GM20000 (cell line): Measurements from ENCODE around the gene LETM1.

Experiments
- DNase-seq: peaks from one replicate; pipeline ENCODE4 v3.0.0; 2012; ENCODE audit warnings: low spot score
- CTCF ChIP-seq: IDR thresholded peaks from 2 replicates; pipeline ENCODE4 v1.5.1; 2012; ENCODE audit warnings: mild to moderate bottlenecking, control low read depth; ENCODE audit errors: extremely low read depth, missing control alignments

LETM1 gene

GRCh38 chr4:1833307-1834046 is 22.5 kb downstream of the LETM1 start:
- no peak for TF ChIP-seq CTCF
- DNase-seq, result no peak

- no peak for DNase-seq
- no peak for TF ChIP-seq CTCF
Measured at GRCh38 chr4:1832690-1833089, 23.3 kb downstream of the LETM1 start.

GRCh38 chr4:1831331-1831730 is 24.6 kb downstream of the LETM1 start:
- DNase-seq, result no peak
- no peak for TF ChIP-seq CTCF

GRCh38 chr4:1830642-1831228 is 25.2 kb downstream of the LETM1 start:
- no peak for DNase-seq
- no peak for TF ChIP-seq CTCF

- no peak for TF ChIP-seq CTCF
- no peak for DNase-seq
Measured at GRCh38 chr4:1830234-1830633, 25.7 kb downstream of the LETM1 start.

- no peak for DNase-seq
- no peak for TF ChIP-seq CTCF
Measured at GRCh38 chr4:1826531-1827350, 29.2 kb downstream of the LETM1 start.

- no peak for DNase-seq
- no peak for TF ChIP-seq CTCF
Measured at GRCh38 chr4:1825326-1825725, 30.6 kb downstream of the LETM1 start.
